Measurements from ENCODE around the gene CHST14. TPM values are rescaled to one million over a fixed set of nuclear protein-coding genes. Genes with fewer than 3 reads are reported as not detected.

CHST14 gene
- total RNA-seq, 1 donor from 2014 or later = 17.2 TPM

DNA sequence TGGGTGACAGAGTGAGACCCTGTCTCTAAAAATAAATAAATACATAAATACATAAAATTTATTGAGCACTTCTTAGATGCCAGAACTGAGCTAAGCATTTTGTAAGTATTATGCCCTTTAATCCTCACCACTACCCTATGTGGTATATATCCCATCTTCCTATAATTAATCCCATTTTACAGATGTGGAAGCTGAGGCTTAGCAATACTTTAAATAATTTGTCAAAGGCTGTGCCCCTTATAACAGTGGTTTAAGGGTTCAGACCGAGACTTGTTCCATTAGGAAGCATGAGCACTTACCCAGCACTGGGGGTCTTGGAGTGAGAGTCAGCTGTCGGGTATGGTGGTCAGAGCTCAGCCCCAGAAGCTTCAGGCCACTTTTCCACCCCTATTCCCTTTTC is 7.5 kb upstream of the CHST14 start:
- DNase-seq = no peak

DNA sequence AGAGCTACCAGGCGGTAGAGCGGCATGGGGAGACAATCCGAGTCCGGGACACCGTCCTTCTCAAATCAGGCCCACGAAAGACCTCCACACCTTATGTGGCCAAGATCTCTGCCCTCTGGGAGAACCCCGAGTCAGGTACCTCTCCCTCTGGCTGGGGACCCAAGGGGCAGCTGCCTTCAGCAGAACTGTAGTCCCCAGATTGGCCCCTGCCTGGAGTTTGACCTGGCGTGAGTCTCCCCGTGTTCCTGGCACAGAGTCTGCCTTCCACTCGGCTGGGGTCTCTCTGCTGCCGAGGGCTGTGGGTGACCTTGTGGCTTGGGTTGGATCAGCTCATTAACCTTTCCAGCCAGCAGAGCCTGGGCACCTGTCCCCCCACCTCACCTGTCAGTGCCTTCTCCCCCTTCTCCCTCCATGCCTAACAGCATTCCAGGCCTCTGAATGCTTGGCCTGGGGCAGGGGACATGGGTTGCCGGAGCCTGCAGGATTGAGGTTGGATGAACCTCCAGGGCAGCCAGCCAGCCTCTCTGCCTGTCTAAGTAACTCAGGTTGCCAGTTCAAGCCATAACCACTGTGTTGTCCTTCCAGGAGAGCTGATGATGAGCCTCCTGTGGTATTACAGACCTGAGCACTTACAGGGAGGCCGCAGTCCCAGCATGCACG is 6.8 kb upstream of the CHST14 start:
- no peak for DNase-seq

DNA sequence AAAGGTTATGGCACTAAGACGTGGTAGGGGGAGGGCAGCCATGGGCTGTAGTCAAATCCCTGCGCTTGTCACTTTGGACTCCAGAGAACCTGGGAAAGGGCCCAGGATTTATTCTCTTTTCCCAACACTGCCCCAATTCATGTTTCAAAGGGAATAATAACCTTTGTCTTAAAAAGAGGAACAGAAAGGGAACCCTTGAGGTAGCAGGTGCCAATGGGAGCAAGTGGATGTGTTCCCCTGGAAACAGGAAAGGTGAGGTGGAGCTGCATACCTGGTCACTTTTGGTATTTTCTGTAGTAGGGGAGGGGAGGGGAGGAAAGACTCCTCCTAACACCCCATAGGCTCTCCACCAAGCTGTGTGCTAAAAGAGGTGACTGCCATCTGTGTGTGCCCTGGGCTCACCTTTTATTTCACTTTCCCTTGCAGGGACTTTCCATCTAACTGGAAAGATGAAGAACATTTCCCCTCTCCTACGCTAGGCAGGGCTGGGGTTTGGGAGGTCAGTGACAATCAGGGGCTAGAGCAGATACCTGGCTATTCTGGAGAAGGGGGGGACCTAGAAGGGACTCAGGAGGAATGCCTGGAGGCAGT is 6.1 kb upstream of the CHST14 start:
- no peak for DNase-seq

DNA sequence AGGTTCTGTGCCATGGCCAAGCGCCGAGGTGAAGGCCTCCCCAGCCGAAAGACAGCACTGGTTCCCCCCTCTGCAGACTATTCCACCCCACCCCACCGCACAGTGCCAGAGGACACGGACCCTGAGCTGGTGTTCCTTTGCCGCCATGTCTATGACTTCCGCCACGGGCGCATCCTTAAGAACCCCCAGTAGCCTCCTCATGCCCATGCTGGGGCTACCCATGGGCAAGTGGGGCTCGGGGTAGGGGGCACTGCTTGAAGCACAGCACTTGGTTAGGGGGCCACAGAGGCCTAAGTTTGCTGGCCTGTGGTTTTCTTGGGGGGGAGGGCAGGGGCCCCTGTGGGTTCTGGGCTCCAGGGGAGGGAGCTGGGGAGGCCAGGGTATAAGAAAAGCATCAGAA is 4.8 kb upstream of the CHST14 start:
- no peak for DNase-seq

DNA sequence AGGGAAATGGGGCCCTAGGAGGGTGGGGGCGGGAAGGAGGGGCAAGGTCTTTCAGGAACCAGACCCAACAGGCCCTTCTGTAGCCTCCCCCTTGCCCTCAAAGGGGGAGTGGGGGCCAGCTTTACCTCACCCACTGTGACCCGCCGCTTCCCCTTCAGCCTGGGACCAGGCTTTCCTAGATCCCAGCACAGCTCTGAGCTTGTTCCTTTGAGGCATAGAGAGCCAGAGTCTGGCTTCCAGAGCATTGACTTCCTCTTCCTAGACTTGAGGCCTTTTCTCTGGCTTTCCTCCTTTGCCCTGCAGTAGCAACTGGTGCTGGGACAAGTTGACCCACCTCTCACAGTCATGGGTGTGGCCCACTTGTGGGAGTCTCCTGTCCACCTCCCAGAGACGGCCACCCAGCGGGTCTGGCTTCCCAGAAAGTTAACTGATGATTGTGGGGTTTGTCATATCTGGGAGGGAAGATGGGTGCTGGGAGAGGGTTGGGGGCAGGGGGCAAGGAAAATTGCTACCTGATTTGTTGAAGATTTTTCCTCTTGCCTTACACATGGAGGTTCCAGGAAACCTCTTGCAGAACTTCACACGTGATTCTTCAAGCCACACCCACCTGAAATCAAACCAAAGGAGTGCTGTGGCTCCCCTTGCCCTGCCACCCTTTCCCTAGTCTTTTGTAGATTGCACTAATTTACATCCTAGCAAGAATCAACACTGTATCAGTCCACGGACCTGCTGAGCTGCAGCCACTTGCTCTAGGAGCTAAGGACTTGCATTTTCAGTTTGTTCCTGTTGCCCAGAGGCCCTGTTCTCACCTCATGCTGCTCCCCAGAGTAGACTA is 4.1 kb upstream of the CHST14 start:
- DNase-seq = no peak

DNA sequence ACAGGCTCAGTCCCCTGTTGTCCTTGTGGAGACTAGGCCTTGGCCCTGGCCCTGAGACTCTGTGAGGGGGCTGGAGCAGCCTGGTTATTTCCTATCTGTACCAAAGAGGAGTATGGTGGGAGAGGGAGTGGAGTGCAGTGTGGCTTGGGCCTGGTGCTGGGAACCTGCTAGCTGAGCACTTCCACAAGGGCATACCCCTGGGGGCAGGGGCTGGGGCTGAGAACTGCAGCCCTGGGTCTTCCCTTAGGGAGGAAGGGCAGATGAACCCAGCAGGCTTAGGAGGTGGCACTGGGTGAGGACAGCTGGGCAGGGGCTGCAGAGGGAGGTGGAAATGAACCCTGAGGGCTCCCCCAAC is 3.5 kb upstream of the CHST14 start:
- DNase-seq = no peak

DNA sequence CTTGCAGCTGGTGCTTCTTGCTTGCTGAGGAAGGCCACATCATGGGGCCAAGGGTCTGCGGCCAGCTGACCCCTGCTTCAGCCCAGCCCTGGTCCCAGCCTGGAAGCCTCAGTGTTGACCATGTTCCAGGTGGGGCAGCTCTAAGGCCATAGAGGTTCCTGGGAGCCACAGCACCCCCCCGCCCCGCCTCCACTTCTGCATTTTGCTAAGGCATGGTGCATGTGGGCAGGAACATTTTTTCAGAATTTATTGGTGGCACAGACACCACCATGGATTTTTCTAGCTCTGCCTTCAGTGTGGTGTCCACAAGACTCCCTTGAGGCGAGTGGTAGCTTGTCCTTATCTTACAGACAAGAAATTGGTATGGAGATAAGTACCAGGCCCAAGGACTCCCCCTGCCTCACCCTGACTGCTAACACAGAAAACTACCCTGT is 1.9 kb upstream of the CHST14 start:
- DNase-seq = no peak

DNA sequence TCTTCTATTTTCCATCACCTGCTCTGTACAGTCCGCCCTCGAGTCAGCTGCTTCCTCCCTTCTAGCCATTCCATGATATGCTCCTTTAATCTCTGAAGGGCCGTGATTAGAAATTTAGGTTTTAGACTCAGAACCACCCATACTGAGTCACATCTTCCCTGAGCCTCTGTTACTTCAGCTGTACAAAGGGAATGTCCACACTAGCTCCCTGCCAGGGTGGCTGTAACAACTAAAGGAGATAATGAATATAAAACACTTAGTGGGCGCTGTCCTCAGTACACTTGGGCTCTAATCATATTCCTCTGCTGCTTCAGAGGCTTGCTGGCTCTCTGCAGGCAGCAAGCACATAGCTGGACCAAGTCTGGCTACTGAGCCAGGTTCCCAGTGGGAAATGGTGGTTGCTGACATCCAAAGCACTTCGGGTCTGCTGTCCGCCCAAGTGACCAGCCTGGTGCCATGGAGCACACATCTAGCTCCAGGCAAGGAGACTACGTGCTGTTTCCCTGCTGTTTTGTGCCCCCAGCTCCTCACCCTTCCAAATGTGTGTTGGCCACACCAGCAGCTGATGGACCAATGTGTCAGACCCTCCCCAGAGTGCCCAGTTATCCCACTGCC is 901 bp upstream of the CHST14 start:
- no peak for DNase-seq

DNA sequence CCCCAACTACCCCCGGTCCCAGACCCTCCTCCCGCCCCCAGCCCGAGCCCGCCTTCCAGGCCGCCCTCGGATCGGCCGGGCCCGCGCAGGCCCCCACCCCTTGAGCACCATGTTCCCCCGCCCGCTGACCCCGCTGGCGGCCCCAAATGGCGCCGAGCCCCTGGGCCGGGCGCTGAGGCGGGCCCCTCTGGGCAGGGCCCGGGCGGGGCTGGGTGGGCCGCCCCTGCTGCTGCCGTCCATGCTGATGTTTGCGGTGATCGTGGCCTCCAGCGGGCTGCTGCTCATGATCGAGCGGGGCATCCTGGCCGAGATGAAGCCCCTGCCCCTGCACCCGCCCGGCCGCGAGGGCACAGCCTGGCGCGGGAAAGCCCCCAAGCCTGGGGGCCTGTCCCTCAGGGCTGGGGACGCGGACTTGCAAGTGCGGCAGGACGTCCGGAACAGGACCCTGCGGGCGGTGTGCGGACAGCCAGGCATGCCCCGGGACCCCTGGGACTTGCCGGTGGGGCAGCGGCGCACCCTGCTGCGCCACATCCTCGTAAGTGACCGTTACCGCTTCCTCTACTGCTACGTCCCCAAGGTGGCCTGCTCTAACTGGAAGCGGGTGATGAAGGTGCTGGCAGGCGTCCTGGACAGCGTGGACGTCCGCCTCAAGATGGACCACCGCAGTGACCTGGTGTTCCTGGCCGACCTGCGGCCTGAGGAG is 472 bp downstream of the CHST14 start:
- DNase-seq = peak; percentile 74

DNA sequence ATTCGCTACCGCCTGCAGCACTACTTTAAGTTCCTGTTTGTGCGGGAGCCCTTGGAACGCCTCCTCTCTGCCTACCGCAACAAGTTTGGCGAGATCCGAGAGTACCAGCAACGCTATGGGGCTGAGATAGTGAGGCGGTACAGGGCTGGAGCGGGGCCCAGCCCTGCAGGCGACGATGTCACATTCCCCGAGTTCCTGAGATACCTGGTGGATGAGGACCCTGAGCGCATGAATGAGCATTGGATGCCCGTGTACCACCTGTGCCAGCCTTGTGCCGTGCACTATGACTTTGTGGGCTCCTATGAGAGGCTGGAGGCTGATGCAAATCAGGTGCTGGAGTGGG is 995 bp downstream of the CHST14 start:
- peak; percentile 32 for DNase-seq

DNA sequence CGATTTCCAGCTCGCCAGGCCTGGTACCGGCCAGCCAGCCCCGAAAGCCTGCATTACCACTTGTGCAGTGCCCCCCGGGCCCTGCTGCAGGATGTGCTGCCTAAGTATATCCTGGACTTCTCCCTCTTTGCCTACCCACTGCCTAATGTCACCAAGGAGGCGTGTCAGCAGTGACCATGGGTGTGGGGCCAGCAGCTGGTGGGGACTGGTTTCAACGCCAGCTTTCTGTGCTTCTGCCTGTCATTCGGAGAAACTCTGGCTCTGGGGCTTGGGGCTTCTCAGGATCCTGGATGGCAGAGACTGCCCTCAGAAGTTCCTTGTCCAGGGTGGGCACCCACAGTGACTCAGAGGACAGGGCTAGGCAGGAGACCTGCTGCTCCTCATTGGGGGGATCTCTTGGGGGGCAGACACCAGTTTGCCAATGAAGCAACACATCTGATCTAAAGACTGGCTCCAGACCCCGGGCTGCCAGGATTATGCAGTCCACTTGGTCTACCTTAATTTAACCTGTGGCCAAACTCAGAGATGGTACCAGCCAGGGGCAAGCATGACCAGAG is 1.5 kb downstream of the CHST14 start:
- DNase-seq = peak; percentile 57

DNA sequence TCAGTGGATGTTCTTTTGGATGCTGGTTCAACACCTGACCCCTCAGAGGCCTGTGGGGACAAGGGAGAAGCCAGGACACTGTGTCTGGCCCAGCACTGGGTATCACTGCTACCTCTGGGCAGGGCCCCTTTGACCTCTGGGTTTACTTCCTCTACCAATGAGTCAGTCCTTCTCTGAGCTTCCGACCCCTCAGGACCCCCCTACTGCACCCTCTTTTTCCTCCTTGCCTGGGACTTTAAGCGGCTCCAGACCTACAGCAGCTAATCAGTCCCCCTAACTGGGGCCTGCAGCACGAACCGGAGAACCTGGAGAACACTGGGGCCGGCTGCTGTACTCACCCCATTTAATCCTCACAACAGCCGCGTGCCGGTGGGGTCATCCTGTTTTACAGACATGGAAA is 3.8 kb downstream of the CHST14 start:
- no peak for DNase-seq

DNA sequence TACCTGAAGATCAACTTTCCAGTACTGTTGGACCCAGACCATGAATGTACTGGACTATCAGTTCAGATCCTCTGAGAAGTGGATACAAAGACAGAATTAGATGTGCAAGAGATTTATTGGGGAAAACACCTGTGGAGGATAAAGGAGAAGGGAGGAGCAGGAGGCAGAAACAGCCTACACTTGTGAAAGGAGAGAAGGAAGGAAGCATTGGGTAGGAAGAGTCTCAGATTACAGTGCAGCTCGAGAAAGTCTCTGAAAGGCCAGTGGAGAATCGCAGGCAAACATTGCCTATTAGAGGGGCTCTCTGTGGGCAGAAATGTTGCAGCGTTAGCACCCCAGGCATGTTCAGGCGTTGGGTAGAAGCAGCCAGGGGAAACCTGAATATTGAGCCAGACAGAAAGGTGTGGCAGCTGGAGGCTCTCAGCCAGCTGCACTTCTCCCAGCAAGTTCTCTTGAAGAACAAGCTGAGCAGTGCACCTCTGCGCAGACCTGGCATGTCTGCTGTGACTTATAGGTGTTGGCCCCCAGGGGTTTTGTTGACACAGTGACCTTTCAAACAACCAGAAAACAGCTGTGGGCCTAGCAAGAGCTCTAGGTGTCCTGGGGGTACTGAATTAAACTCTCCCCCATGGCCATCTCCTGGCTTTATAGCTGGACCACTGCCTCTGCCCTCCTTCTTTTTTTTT is 7.0 kb downstream of the CHST14 start:
- peak; percentile 17 for DNase-seq

DNA sequence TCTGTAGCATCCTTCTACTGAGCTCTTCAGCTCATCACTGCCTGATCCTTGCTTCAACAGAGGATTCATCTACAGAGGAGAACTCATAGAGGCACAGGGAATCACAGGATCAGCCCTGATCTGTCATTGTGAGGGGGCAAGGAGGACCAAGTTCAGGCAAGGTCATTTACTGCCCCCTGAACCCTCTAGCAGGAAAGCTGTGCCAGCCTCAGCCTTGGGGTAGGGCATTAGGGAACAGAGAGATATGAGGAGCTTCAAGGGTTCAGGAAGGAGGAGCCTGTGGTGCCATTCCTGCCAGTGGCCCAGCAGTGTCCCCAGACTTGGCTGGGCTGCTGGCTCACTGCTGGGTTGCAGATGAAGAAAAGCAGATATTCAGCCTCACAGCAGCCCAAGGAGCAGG is 8.2 kb downstream of the CHST14 start:
- DNase-seq = no peak

DNA sequence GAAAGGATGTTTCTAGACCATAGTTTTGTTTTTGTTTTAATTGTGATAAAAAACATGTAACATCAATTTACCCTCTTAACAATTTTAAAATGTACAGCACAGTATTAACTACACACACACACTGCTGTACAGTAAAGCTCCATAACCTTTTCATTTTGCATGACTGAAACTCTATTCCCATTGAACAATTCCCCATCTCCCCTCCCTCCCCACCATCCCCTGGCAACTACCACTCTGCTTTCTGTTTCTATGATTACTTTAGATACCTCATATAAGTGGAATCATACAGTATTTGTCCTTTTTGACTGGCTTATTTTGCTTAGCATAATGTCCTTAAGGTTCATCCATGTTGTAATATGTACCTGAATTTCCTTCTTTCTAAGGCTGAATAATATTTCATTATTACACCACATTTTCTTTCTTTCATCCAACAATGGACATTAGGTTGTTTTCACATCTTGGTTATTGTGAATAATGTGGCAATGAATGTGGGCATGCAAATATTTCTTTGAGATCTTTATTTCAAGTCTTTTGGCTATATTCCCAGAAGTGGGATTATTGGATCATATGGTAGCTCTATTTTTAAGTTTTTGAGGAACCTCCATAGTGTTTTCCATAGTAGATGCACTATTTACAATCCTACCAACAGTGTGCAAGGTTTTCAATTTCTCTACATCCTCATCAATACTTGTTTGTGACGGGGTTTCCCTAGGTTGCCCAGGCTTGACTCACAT is 10.7 kb downstream of the CHST14 start:
- DNase-seq = peak; percentile 54

DNA sequence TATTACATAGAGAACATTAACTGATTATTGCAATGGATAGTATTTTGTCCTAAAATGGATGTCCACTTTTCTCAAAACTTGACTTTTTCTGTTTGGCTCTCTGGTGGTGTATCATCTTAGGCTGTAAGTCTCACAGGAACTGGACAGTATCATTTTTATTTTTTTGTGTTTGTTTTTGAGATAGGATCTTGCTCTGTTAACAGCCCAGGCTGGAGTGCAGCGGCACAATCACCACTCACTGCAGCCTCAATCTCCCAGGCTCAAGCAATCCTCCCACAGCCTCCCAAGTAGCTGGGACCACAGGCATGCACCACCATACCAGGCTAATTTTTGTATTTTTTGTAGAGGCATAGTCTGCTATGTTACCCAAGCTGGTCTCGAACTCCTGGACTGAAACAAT is 13.1 kb downstream of the CHST14 start:
- DNase-seq = no peak

DNA sequence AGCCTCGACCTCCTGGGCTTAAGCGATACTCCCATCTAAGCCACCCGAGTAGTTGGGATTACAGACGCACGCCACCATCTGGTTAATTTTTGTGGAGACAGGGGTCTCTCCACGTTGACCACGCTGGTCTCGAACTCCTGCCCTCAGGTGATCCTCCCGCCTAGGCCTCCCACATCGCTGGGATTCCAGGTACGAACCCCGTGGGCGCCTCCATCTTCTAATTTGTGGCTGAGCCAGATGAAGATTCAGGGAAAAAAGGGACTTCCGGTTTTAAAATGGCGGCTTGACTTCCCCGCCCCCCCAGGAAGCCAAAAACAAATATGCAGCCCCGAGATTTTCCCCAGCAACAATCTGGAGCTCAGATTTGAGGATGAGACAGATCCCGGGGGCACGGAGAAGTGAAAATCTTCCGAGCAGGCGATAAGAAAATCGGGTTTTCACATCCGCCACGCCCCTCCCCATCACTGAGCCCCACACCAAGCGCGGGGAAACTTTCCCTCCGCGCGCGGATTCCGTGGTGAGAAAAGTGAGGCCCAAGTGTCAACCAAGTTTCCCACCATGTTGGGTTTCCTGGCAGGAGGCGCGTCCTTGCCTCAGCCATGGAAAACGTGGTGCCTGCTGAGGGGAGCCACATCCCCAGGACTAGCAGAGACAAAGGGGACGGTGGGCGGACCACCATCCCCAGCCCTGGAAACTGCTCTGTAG is 15.4 kb downstream of the CHST14 start:
- DNase-seq = no peak

DNA sequence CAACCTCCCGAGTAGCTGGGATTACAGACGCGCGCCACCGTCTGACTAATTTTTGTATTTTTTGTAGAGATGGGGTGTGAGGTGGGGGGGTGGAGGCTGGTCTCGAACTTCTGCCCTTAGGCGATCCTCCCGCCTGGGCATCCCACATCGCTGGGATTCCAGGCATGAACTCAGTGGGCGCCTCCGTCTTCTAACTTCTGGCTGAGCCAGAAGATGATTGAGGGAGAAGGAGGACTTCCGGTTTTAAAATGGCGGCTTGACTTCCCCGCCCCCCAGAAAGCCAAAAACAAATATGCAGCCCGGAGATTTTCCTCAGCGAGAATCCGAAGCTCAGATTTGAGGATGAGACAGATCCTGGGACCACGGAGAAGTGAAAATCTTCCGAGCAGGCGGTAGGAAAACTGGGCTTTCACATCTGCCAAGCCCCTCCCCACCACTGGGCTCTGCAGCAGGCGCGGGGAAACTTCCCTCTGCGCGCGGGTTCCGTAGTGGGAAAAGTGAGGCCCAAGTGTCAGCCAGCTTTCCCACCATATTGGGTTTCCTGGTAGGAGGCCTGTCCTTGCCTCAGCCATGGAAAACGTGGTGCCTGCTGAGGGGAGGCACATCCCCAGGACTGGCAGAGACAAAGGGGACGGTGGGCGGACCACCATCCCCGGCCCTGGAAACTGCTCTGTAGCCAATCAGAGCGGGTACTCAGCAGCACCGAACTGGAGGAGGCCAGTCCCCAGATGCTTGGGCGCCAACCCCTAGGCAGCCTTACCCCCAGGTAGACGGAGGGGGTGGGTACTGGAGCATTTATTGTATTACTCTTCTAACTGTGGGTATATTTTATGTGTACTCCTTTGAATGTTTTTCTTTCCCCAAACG is 17.3 kb downstream of the CHST14 start:
- DNase-seq = no peak

Data from tongue (tissue), 2 donors.